ENCODE results near the gene BCL7C. TPM values are rescaled to one million over a fixed set of nuclear protein-coding genes. Genes with fewer than 3 reads are reported as not detected.

BCL7C gene
- total and polyA plus RNA-seq, 2 of the 8 experiments (the other 6 are each of a cell fraction or from before 2014, with no cell fraction given) = 8.6 to 17.2 TPM

DNA sequence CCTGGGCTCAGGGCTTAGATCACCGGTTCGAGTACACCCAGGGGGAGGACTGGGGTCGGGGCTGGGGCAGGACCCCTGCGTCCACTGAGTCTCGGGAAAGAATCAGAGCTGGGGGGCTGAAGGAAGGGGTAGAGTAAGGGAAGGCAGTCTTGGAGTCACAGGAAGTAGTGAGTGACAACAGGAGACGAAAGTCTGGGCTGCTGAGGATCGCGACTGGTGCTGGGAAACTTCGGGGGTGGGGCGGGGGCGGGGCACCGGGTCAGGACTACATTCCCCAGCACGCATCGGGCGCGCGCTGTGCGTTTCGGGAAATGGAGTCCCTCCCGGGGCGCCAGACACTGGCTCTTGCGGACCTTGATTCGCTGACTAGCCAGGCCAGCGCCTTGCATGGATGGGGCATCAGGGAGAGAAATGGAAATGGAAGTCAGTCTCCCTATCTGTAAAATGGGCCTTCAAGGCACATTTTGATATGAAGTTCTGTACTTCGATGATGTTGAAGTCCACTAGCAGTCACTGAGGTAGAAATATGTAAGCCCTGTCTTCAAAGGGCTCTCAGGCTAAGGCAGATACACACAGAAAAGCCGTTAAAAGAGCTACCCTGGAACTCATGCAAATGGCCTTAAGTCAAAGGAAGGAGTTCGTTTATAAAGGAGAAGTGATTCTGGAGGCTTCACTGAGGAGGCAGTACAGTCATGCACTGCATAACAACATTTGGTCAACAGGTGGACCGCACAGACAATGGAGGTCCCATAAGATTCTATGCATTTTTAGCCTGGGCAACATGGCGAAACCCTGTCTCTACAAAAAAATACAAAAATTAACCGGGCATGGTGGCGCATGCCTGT is 3.2 kb upstream of the BCL7C start:
- H3K9me3 ChIP-seq (ENCODE audit: insufficient read depth in 2 of 2, low read depth in 1 of 2, low read length in 1 of 2) = no peaks in the 10 kb centered on the region
- H2BK20ac ChIP-seq (ENCODE audit: low read length) = peak overlapping the region; percentile 48; the same call in 1 of the 2 replicates
- H3K14ac ChIP-seq (ENCODE audit: insufficient read length) = no peak overlapping the region
- peaks cover 19% of the 10 kb centered on the region for H3K23me2 ChIP-seq (ENCODE audit: low read depth, low read length)
- no peak overlapping the region for H2BK120ac ChIP-seq (replicated peaks; ENCODE audit: low read depth, low read length)
- peak overlapping the region; percentile 76; the same call in 1 of the 2 replicates for H2AK5ac ChIP-seq (ENCODE audit: low read depth, low read length)
- peak overlapping the region; percentile 69 to 86 for H3K4me2 ChIP-seq (ENCODE audit: insufficient read depth in 1 of 2, low read depth in 2 of 2, low read length in 2 of 2)
- peak overlapping the region; percentile 34; the same call in 1 of the 2 replicates for H3K18ac ChIP-seq (ENCODE audit: extremely low read depth, low read length)
- no peak overlapping the region for H3K56ac ChIP-seq (replicated peaks; ENCODE audit: insufficient read length, low read depth, low read length)
- no peak overlapping the region for H4K8ac ChIP-seq (ENCODE audit: extremely low read depth, insufficient read depth, low read length)
- H3K4ac ChIP-seq (replicated peaks; ENCODE audit: insufficient read length, low read depth, low read length) = no peak overlapping the region
- peaks cover 0 to 27% (median 10%) of the 10 kb centered on the region in 4 experiments; a peak in 5 of 7 replicates for H3K27me3 ChIP-seq (replicated peaks in 1 of 4; ENCODE audit: control insufficient read depth in 3 of 4, extremely low read depth in 1 of 4, insufficient read depth in 3 of 4, low read length in 3 of 4)
- no peak overlapping the region for H4K5ac ChIP-seq (ENCODE audit: insufficient read length, low read depth, low read length)
- no peak overlapping the region for H4K91ac ChIP-seq (replicated peaks; ENCODE audit: insufficient read length, low read length)
- no peaks in the 10 kb centered on the region for H3K36me3 ChIP-seq (ENCODE audit: control insufficient read depth in 2 of 4, insufficient read depth in 4 of 4, low read length in 3 of 4)
- no peak overlapping the region for H3K23ac ChIP-seq (ENCODE audit: insufficient read length)
- H2AFZ ChIP-seq (ENCODE audit: low read length) = 0 out of 2 replicates have a peak overlapping the region, but pooled peaks have one; percentile 13
- peak overlapping the region; percentile 64; the same call in 1 of the 2 replicates for H3K27ac ChIP-seq (ENCODE audit: low read depth, low read length)
- H3K4me3 ChIP-seq (ENCODE audit: extremely low read depth in 1 of 4, insufficient read depth in 2 of 4, low read depth in 3 of 4, low read length in 4 of 4) = peak overlapping the region; percentile 53 to 79 (median 68)
- WGBS, 2 experiments (ENCODE audit: extremely low coverage in 1 of 2, insufficient coverage in 1 of 2, insufficient read length in 1 of 2, insufficient replicate concordance in 2 of 2, low coverage in 1 of 2, low lambda C conversion rate in 2 of 2, missing lambda C conversion rate in 1 of 2) = 40% methylated on average over 15 of the region's 31 CpGs; no CpG with 5 or more reads in 1 of the 2 experiments
- peak overlapping the region; percentile 91; the same call in 1 of the 2 replicates for H2BK5ac ChIP-seq (ENCODE audit: low read depth, low read length)
- H3K9ac ChIP-seq (replicated peaks in 1 of 4; ENCODE audit: extremely low read depth in 1 of 4, low read depth in 3 of 4, low read length in 3 of 4) = peak overlapping the region in 3 of 4 experiments; percentile 5 to 55 (median 34); a peak in 4 of 7 replicates
- H2BK15ac ChIP-seq (ENCODE audit: low read length) = no peak overlapping the region
- peaks cover 0 to 4% of the 10 kb centered on the region in 2 experiments for H4K20me1 ChIP-seq (replicated peaks in 1 of 2; ENCODE audit: control insufficient read depth in 1 of 2, insufficient read depth in 2 of 2, low read length in 2 of 2)
- H3K79me2 ChIP-seq (ENCODE audit: control insufficient read depth in 1 of 2, insufficient read depth in 2 of 2, low read length in 2 of 2) = no peaks in the 10 kb centered on the region
- POLR2A ChIA-PET (ENCODE audit: partially characterized antibody) = interaction anchor here (0.9 to 2.1 kb wide), 11 partner anchors 13 to 123 kb away, joined by 3 to 15 read pairs (median 4); partner anchors contain the start of genes FBXL19 and ORAI3
- FAIRE-seq (no peak), DNase-seq (ENCODE audit: low read depth in 1 of 2, low spot score in 2 of 2) (peak in 1 of 2 experiments; percentile 86)
- H2BK12ac ChIP-seq (ENCODE audit: low read depth, low read length) = no peak overlapping the region
- peaks cover 7 to 15% (median 13%) of the 10 kb centered on the region in 4 experiments for H3K4me1 ChIP-seq (replicated peaks in 1 of 4; ENCODE audit: control insufficient read depth in 3 of 4, insufficient read depth in 4 of 4, low read length in 3 of 4)
- CTCF ChIA-PET (ENCODE audit: partially characterized antibody) = interaction anchor here (0.8 to 4.1 kb wide), 3 partner anchors 52 to 86 kb away, joined by 3 to 25 read pairs (median 3); no protein-coding TSS in a partner anchor
- H3K79me1 ChIP-seq (ENCODE audit: low read depth, low read length) = no peaks in the 10 kb centered on the region
- TF ChIP-seq SP1 (IDR thresholded peaks at IDR 0.05; ENCODE audit: low read depth, low read length) = peak; percentile 39; the same call in 1 of the 2 replicates
- TF ChIP-seq RNF2 (IDR thresholded peaks at IDR 0.05; ENCODE audit: borderline replicate concordance, low read depth, low read length, missing control alignments, poor library complexity, severe bottlenecking) = no peak
- peak; percentile 18 for TF ChIP-seq ASH2L (IDR thresholded peaks at IDR 0.05; ENCODE audit: low read length)
- TF ChIP-seq CEBPB (IDR thresholded peaks at IDR 0.05; ENCODE audit: low read depth, low read length) = no peak
- TF ChIP-seq, protein P1, sequence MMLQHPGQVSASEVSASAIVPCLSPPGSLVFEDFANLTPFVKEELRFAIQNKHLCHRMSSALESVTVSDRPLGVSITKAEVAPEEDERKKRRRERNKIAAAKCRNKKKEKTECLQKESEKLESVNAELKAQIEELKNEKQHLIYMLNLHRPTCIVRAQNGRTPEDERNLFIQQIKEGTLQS (IDR thresholded peaks at IDR 0.05; ENCODE audit: insufficient read depth, low read depth, low read length) = no peak
- TF ChIP-seq, protein P2, sequence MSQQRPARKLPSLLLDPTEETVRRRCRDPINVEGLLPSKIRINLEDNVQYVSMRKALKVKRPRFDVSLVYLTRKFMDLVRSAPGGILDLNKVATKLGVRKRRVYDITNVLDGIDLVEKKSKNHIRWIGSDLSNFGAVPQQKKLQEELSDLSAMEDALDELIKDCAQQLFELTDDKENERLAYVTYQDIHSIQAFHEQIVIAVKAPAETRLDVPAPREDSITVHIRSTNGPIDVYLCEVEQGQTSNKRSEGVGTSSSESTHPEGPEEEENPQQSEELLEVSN (IDR thresholded peaks at IDR 0.05) = no peak
- TF ChIP-seq FOSL1 (IDR thresholded peaks at IDR 0.05; ENCODE audit: insufficient read depth, low read depth, low read length) = no peak
- TF ChIP-seq SUZ12 (IDR thresholded peaks at IDR 0.05; ENCODE audit: low read length) = no peak
- no peak for TF ChIP-seq POLR2AphosphoS5 (IDR thresholded peaks at IDR 0.05; ENCODE audit: low read depth, low read length)
